Measurements from ENCODE around the gene CHAF1B.
A peak's percentile ranks its signal among the peaks of the same experiment; 100 is the strongest.
"Not testable (repeated sequence)": the region's sequence is repeated elsewhere in the genome, so short reads cannot be mapped to it uniquely, and the experiment has no call there.

Gene CHAF1B

GRCh38 chr21:36385233-36386030 lies at the start of gene CHAF1B:
Gene CHAF1B, plus strand, starts transcription at chr21:36385392. Its CDS starts 745 bp downstream, at chr21:36386137.
- DNase-seq = peak; percentile 86

GRCh38 chr21:36337099-36337509 lies 48.1 kb upstream of the CHAF1B start:
- no peak for DNase-seq

GRCh38 chr21:36338975-36339374 lies 46.2 kb upstream of the CHAF1B start:
- DNase-seq = no peak

GRCh38 chr21:36342581-36342980 lies 42.6 kb upstream of the CHAF1B start:
- DNase-seq = not testable (repeated sequence)

GRCh38 chr21:36344931-36345330 lies 40.3 kb upstream of the CHAF1B start:
- DNase-seq = no peak

GRCh38 chr21:36347278-36347961 lies 37.8 kb upstream of the CHAF1B start:
- no peak for DNase-seq

GRCh38 chr21:36347962-36348328 lies 37.2 kb upstream of the CHAF1B start:
- DNase-seq = no peak

GRCh38 chr21:36349315-36349714 lies 35.9 kb upstream of the CHAF1B start:
- no peak for DNase-seq

GRCh38 chr21:36350282-36350910 lies 34.8 kb upstream of the CHAF1B start:
- DNase-seq = no peak

GRCh38 chr21:36354918-36355680 lies 30.1 kb upstream of the CHAF1B start:
- no peak for DNase-seq

- DNase-seq = no peak
Measured at GRCh38 chr21:36355868-36356267, 29.3 kb upstream of the CHAF1B start.

GRCh38 chr21:36359185-36359584 lies 26.0 kb upstream of the CHAF1B start:
- DNase-seq = no peak

- DNase-seq = no peak
Measured at GRCh38 chr21:36369064-36369685, 16.0 kb upstream of the CHAF1B start.

- DNase-seq = no peak
Measured at GRCh38 chr21:36375994-36376393, 9.2 kb upstream of the CHAF1B start.

GRCh38 chr21:36377391-36377842 lies 7.8 kb upstream of the CHAF1B start:
- no peak for DNase-seq

- DNase-seq = no peak
Measured at GRCh38 chr21:36379251-36379650, 5.9 kb upstream of the CHAF1B start.

GRCh38 chr21:36381841-36382589 lies 3.2 kb upstream of the CHAF1B start:
- no peak for DNase-seq

GRCh38 chr21:36382722-36383121 lies 2.5 kb upstream of the CHAF1B start:
- not testable (repeated sequence) for DNase-seq

- no peak for DNase-seq
Measured at GRCh38 chr21:36384885-36385232, 333 bp upstream of the CHAF1B start.

- no peak for DNase-seq
Measured at GRCh38 chr21:36386031-36386642, 945 bp downstream of the CHAF1B start.

GRCh38 chr21:36388096-36388495 lies 2.9 kb downstream of the CHAF1B start:
- DNase-seq = no peak
